ENCODE data around the gene RBM12. TPM values are rescaled to one million over a fixed set of nuclear protein-coding genes. Genes with fewer than 3 reads are reported as not detected.

RBM12 gene
- total and polyA plus RNA-seq, 2 experiments from 2014 or later: 29.1 to 43.3 TPM

GRCh38 chr20:35617397-35618262 is 47.1 kb downstream of the RBM12 start:
- TF ChIP-seq, protein P1, sequence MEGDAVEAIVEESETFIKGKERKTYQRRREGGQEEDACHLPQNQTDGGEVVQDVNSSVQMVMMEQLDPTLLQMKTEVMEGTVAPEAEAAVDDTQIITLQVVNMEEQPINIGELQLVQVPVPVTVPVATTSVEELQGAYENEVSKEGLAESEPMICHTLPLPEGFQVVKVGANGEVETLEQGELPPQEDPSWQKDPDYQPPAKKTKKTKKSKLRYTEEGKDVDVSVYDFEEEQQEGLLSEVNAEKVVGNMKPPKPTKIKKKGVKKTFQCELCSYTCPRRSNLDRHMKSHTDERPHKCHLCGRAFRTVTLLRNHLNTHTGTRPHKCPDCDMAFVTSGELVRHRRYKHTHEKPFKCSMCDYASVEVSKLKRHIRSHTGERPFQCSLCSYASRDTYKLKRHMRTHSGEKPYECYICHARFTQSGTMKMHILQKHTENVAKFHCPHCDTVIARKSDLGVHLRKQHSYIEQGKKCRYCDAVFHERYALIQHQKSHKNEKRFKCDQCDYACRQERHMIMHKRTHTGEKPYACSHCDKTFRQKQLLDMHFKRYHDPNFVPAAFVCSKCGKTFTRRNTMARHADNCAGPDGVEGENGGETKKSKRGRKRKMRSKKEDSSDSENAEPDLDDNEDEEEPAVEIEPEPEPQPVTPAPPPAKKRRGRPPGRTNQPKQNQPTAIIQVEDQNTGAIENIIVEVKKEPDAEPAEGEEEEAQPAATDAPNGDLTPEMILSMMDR (IDR thresholded peaks at IDR 0.05; ENCODE audit: low read depth, low read length): peak; percentile 33
- no peaks in the 10 kb centered on the region for H3K36me3 ChIP-seq
- peak; percentile 59 to 77 for DNase-seq (ENCODE audit: low read depth in 1 of 2, low spot score in 1 of 2)
- peak overlapping the region; percentile 66 for H3K27ac ChIP-seq
- H3K4me3 ChIP-seq: peak overlapping the region; percentile 46
- no peaks in the 10 kb centered on the region for H3K9me3 ChIP-seq (ENCODE audit: low read depth)
- peaks cover 10% of the 10 kb centered on the region for H3K4me1 ChIP-seq (ENCODE audit: low read depth)
- no peaks in the 10 kb centered on the region for H3K27me3 ChIP-seq

DNA sequence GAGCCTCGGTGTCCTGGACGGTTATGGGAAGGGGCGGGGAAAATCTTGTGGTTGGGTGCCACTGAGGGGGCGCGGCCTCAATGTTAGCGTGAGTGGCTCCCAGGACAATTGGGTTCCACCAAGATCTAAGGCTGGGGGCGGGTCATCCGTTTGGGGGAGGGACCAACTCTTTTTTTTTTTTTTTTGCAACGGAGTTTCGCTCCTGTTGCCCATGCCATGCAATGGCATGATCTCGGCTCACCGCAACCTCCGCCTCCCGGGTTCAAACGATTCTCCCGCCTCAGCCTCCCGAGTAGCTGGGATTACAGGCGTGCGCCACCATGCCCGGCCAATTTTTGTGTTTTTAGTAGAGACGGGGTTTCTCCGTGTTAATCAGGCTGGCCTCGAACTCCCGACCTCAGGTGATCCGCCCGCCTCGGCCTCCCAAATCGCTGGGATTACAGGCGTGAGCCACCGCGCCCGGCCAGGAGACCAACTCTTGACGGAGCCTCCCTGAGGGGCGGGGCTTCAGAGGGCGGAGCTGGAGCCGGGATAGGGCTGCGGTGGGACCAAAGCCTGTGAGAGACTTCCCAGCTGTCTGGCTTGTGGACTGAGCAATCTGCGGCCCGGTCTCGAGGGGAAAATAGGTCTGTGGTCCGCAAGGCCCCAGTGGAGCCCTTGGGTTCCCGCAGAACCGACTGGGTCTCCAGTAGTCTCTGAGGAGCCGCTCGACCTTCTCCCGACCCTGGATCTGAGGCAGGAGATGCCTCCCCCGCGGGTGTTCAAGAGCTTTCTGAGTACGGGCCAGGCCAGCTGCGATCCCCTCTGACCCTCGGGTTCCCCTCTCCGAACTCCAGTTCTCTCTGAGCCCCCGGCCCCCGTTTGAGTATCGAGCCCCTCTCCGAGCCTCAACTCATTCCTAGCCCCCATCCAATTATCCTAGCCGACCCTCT is 48.0 kb downstream of the RBM12 start:
- H3K4me1 ChIP-seq (ENCODE audit: low read depth): peaks cover 10% of the 10 kb centered on the region
- H3K36me3 ChIP-seq: no peaks in the 10 kb centered on the region
- peak overlapping the region; percentile 46 for H3K4me3 ChIP-seq
- DNase-seq (ENCODE audit: low read depth in 1 of 2, low spot score in 1 of 2): peak; percentile 79 to 94
- H3K9me3 ChIP-seq (ENCODE audit: low read depth): no peaks in the 10 kb centered on the region
- H3K27ac ChIP-seq: peak overlapping the region; percentile 66
- TF ChIP-seq, protein P1 (IDR thresholded peaks at IDR 0.05; ENCODE audit: low read depth, low read length): no peak
- H3K27me3 ChIP-seq: no peaks in the 10 kb centered on the region

DNA sequence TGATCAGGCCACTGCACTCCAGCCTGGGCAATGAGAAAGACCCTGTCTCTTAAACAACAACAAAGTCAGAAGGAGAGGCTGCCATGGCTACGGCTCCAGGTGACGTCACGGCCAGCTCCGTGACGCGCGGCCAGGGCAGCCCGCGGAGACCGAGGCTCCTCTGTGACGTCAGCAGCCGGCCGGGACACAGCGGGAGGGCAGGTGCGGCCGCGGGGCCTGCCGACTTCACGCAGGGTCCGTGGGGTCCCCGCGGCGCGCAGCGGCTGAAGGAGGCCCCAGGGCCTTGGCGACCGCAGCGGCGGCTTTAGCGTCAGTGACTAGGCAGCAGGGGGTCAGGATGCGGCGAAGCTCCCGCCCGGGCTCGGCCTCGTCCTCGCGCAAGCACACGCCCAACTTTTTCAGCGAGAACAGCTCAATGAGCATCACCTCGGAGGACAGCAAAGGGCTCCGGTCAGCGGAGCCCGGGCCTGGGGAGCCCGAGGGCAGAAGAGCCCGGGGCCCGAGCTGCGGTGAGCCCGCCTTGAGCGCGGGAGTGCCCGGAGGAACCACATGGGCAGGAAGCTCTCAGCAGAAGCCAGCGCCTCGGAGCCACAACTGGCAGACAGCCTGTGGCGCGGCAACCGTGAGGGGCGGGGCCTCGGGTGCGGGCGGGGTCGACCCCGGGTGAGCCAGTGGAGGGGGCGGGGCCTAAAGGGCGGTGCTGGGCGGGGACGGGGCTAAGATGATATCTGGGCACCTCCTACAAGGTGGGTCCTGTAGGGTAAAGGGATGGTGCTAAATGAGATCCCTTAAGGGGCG is 48.8 kb downstream of the RBM12 start, which contains the start of gene SPAG4:
Gene SPAG4 (plus strand): TSS at position 163 of the 798 bp plus-strand sequence. CDS start 175 bp downstream, at position 338.
- Histone ChIP-seq H3K36me3 (no peaks in the 10 kb centered on the region), H3K4me3 (peak within 1 kb of the TSS; percentile 46), H3K27ac (peak within 1 kb of the TSS; percentile 73), H3K4me1 (ENCODE audit: low read depth) (peaks cover 10% of the 10 kb centered on the region), H3K9me3 (ENCODE audit: low read depth) (no peaks in the 10 kb centered on the region), H3K27me3 (no peaks in the 10 kb centered on the region)
- TF ChIP-seq, protein P1 (IDR thresholded peaks at IDR 0.05; ENCODE audit: low read depth, low read length): no peak
- peak; percentile 100 for DNase-seq (ENCODE audit: low read depth in 1 of 2, low spot score in 1 of 2)

GRCh38 chr20:35611482-35611881 is 53.2 kb downstream of the RBM12 start:
- Histone ChIP-seq H3K36me3 (no peaks in the 10 kb centered on the region), H3K9me3 (ENCODE audit: low read depth) (no peaks in the 10 kb centered on the region), H3K27me3 (no peaks in the 10 kb centered on the region), H3K4me3 (no peak overlapping the region), H3K4me1 (ENCODE audit: low read depth) (no peaks in the 10 kb centered on the region), H3K27ac (no peak overlapping the region)
- no peak for DNase-seq (ENCODE audit: low read depth in 1 of 2, low spot score in 1 of 2)
- TF ChIP-seq, protein P1 (IDR thresholded peaks at IDR 0.05; ENCODE audit: low read depth, low read length): no peak

Measured in cardiac muscle cell (in vitro differentiated cells and primary cell).